NCI-H1694 treated with DMSO at 0.1 percent for 48 hours (cell line): ENCODE data around the gene ULBP3.
"Not testable (repeated sequence)": the region's sequence is repeated elsewhere in the genome, so short reads cannot be mapped to it uniquely, and the experiment has no call there.

Experiments
- DNase-seq: peaks from one replicate; lab custom pipeline; 2025; lab: John Stamatoyannopoulos, UW

The ULBP3 gene

GRCh38 chr6:150076196-150076893, 7.4 kb upstream of the ULBP3 start:
- DNase-seq = no peak

GRCh38 chr6:150075034-150075421, 6.1 kb upstream of the ULBP3 start:
- DNase-seq = no peak

- not testable (repeated sequence) for DNase-seq
Observed at GRCh38 chr6:150074396-150075033, 5.6 kb upstream of the ULBP3 start.

DNA sequence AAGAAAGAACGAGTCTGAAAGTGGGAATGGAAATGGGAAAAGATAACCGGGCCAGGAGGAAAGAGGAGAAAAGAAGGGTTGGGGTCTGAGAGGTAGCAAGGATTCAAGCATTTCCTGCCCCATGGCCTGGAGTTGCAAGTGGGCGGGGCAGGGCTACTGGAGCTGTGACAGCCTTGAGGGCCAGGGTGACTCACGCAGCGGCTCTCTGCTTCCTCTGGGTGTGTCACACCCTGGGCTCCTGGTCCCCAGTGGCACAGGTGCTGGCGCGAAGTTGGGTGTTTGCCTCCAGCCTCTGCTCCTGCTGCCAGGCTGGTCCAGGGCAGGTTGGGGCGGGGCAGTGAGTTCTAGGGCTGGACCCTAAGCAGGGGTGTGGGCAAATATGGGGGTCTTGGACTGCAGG, 3.3 kb upstream of the ULBP3 start:
- no peak for DNase-seq

DNA sequence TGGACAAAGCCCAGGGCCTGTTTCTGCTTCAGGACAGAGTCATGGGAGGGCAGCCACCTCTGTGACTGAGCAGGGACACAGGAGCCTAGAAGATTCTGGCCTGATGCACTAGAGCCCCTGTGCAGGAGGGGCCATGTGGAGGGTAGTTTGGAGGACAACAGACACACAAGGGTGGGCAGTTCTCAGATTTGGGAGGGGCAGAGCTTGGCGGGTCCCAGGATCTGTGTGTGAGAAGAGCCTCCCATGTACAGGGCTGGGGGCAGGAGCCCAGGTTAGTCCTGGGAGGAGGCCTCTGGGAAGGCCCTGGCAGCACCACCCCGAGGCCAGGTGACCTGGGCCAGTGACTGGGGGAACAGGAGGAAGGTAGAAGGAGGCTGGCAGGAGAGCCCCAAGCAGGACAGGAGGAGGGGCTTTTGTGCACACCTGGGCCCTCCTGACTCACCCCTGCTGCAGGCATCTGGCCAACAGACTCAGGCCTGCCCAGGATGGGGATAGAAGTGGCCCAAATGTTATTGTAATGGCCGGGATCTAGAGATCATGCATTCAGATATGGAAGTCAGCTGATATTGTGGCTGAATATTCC, 1.4 kb upstream of the ULBP3 start:
- no peak for DNase-seq

GRCh38 chr6:150069706-150070105, 785 bp upstream of the ULBP3 start:
- no peak for DNase-seq

- no peak for DNase-seq
Observed at GRCh38 chr6:150068151-150068550, 770 bp downstream of the ULBP3 start.

- DNase-seq = no peak
Observed at GRCh38 chr6:150065083-150065482, 3.8 kb downstream of the ULBP3 start.

- DNase-seq = no peak
Observed at GRCh38 chr6:150063640-150064039, 5.3 kb downstream of the ULBP3 start.

DNA sequence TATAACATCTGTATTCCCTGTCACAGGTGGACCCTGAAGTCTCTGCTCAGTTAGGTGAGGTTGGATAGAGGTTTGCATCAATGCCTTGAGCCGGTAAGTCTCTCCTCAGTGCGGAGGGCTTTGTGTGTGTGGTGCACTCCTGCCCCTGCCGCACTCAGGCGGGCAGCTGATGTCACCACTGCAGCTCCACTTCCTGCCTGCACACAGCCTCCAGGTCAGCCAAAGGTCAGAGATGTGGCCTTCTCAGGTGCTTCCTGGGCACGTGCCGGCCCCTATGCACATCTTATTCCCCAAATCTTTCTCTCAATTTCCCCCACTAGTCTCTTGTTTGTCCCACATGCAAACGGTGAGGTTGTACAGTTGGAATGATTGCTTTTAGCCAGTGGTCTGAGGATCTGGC, 8.9 kb downstream of the ULBP3 start:
- DNase-seq = not testable (repeated sequence)

DNA sequence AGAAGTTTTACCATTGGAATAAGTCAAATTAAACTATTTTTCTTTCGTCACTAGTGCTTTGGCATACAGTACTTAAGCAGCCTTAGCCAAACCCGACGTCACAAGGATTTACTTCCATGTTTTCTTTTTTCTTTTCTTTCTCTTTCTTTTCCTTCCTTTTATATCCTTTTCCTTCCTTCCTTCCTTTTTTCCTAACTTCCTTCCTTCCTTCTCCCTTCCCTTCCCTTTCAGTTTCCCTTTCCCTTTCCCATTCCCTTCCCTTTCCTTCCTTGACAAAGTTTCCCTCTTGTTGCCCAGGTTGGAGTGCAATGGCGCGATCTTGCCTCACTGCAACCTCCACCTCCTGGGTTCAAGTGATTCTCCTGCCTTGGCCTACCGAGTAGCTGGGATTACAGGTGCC, 9.9 kb downstream of the ULBP3 start:
- DNase-seq = no peak

DNA sequence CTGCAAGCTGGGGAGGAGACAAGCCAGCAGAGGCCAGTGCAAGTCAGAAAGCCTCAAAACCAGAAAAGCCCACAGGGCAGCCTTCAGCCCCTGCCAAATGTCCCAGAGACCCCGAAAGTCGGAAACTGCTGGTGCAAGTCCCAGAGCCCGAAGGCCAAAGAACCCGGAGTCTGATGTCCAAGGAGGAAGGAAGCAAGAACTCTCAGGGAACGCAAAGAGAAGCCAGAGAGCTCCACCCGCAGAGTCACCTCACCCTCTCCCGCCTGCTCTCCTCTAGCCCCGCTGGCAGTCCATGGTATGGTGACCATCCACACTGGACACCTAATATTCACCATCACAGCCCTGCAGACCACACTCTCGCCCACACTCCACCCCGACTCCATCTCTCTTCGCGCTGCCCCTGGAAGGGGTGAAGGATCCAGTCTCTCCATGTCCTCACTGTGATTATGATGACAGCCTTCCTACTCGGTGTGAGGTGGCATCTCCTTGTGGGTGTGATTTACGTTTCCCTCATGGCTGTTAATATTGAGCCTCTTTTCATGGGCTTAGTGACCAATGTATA, 10.6 kb downstream of the ULBP3 start:
- DNase-seq = no peak

DNA sequence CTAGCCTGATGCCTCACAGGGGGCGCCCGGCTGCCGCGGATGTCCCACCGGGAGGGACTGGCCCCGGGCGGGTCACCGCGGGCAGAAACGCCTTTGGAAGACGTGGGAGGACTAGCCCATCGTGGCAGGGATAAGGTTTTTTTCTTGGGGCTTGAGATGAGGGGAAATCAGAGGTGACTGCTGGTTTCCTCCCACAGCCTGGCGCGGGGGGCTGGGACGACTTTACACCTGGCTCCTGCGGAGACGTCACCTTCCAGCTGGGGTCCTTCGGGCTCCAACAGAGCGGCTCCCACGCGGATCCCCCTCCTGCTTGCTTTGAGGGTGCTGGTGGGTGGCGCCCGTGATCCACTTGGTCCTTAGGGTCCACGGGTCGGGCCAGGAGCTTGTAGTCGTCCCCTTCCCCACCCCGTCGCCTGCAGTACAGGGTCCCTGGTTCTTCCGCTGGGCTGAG, 11.4 kb downstream of the ULBP3 start:
- DNase-seq = no peak

DNA sequence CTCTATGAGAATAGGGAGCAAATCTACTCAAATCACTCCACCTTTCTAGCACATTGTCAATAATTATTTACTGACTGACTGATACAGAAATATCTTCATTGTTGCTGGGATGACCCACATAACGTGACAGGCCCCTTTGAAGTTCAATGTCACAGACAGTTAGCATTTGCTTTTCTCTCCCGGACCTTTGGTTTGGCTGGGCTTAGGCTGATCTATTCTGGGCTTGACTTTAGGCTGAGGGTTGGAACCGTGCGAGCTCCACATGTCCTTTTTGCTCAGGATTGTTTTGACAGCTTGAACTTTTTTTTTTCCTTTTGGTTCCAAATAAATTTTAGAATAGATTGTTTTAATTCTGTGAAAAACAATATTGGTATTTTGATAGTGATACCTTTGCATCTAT, 12.0 kb downstream of the ULBP3 start:
- DNase-seq = no peak

DNA sequence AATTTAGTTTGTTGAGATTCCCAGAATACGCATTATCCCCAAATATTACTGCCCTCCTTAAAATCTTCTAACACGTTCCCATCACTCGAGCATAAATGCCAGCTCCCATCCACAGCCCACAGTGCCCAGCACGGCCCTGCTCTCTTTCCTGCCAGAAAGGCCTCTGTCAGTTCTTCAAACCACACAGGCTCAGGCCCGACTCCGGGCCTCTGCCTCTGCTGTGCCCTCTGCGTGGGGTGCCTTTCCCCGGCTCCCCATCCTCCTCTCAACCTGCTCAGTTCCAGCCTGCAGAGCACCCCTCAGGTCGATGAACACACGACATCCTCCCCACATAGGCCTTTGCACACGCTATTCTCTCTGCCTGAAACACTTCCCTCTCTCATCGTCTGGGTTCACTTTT, 12.8 kb downstream of the ULBP3 start:
- DNase-seq = no peak

GRCh38 chr6:150055131-150055530, 13.8 kb downstream of the ULBP3 start:
- no peak for DNase-seq

DNA sequence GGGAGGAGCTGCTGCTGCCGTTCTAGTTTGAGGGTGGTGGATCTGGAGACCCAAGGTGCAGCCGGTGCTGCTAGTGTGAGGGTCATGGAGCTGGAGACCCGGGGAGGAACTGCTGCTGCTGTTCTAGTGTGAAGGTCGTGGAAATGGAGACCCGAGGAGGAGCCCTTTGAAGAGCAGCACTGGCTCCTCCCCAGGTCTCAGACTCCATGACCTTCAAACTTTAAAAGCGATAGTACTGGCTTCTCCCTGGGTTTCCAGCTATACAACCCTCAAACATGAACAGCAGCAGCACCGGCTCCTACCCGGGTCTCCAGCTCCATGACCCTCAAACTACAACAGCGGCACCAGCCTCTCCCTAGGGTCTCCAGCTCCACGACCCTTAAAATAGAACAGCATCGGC, 15.5 kb downstream of the ULBP3 start:
- no peak for DNase-seq

- DNase-seq = no peak
Observed at GRCh38 chr6:150050846-150051245, 18.1 kb downstream of the ULBP3 start.

DNA sequence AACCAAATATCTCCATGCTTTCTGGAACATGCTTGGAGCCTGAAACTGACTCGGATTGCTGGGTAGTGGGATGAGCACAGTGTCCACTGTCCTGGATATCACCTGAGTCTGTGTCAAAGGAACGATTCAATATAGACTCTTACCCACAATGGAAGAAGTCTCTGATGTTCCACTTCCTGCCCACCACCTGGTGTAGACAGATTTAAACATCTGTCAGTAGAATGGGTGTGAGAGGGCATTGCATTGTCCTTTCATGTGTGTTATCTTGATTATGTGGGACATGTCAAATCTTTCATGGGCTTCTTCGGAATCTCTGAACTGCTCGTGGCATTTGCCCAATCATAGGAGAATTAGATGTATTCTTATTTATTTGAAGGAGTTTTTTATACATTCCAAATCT, 20.8 kb downstream of the ULBP3 start:
- no peak for DNase-seq

DNA sequence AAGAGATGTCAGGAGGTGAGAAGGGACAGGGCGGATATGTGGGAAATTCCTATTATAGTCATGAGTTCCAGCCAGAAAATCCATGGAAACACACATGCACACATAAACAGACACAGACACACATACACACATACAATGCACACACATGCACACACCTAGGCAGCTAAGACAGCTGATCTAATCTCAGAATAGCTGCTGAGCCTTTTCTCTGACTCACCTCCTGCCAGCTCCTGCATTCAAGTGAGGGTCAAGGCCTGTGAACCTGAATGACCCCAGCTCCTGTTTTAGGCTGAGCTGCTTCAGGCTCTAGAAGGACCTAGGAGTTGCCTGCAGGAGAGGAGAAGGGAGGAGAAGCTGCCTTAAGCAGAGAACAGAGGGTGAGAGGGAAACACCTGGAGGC, 22.0 kb downstream of the ULBP3 start:
- no peak for DNase-seq

GRCh38 chr6:150044621-150045145, 24.2 kb downstream of the ULBP3 start:
- DNase-seq = no peak

DNA sequence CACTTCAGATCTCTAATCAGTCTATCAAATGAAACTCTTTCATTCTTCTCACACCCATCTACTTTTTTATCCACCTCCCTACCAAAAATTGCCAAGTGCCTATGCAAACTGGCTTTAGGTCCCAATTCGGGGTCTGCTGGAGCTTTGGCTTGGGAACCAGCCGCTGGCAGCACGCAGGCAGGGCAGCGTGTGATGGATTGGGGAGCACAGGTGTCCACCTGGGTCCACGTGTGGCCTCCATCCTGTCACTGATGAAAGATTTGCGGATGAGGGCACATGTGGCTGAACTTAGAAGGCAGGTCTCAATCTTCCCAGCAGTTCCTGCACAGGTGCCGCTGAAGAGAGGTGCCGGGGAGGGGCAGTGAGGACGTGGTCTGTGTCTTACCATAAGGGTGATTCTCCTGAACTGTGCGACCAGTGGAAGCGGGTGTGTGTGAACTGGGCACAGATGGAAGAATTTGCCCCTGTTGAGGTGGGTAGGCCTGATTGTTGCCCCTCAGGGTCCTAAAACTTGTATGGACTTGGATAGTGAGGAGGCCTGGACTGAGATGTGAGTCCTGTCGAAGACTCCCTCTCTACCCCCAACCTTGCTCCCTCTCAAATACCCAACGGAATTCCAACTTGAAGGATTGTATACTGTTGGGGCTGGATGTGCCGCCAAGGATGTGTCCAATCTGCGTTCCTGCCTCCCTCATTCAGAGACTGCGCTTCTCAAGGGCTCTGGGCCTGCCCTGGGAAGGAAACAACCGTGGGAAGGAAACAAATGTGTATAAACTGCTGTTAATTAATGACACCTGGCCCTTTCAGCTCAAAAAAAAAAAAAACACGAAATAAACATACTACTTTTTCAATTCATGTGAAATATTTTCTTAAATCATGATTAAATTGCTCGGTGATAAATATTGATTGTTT, 25.2 kb downstream of the ULBP3 start:
- DNase-seq = no peak
